ENCODE measurements around the gene CUL4A. TPM values are rescaled to one million over a fixed set of nuclear protein-coding genes. Genes with fewer than 3 reads are reported as not detected.

Gene CUL4A
- total RNA-seq, 4 donors from 2014 or later, result 95.6 to 221 (median 119) TPM

- TF ChIP-seq CTCF (IDR thresholded peaks at IDR 0.05), result no peak
- TF ChIP-seq EP300 (IDR thresholded peaks at IDR 0.05), result no peak
- no peak for TF ChIP-seq POLR2A (IDR thresholded peaks at IDR 0.05)
- no peak for TF ChIP-seq POLR2AphosphoS5 (IDR thresholded peaks at IDR 0.05)
- Histone ChIP-seq H3K36me3 (no peaks in the 10 kb centered on the region), H3K27me3 (peaks cover 8% of the 10 kb centered on the region), H3K27ac (peak overlapping the region; percentile 90), H3K9me3 (no peaks in the 10 kb centered on the region), H3K4me1 (peaks cover 50% of the 10 kb centered on the region), H3K4me3 (peak overlapping the region; percentile 43)
- WGBS, result 6% methylated on average over 22 of the region's 22 CpGs
- DNase-seq (ENCODE audit: low spot score in 2 of 2), result peak in 1 of 2 donors; percentile 81
Measured at GRCh38 chr13:113292021-113292862, 82.8 kb downstream of the CUL4A start.

GRCh38 chr13:113293686-113294085 lies 84.3 kb downstream of the CUL4A start:
- Histone ChIP-seq H3K4me3 (no peak overlapping the region), H3K27ac (no peak overlapping the region)
- 89% methylated on average over 9 of the region's 9 CpGs for WGBS

GRCh38 chr13:113295776-113296175 lies 86.4 kb downstream of the CUL4A start:
- Histone ChIP-seq H3K27ac (no peak overlapping the region), H3K27me3 (no peaks in the 10 kb centered on the region), H3K9me3 (no peaks in the 10 kb centered on the region), H3K4me1 (peaks cover 60% of the 10 kb centered on the region), H3K4me3 (no peak overlapping the region), H3K36me3 (no peaks in the 10 kb centered on the region)
- DNase-seq (ENCODE audit: low spot score in 2 of 2), result no peak
- WGBS, result 85% methylated on average over 6 of the region's 6 CpGs
- TF ChIP-seq EP300 (IDR thresholded peaks at IDR 0.05), result no peak
- no peak for TF ChIP-seq CTCF (IDR thresholded peaks at IDR 0.05)
- TF ChIP-seq POLR2A (IDR thresholded peaks at IDR 0.05), result no peak
- no peak for TF ChIP-seq POLR2AphosphoS5 (IDR thresholded peaks at IDR 0.05)

More at GRCh38 chr13:113293686-113294085, 84.3 kb downstream of the CUL4A start:
- no peak for TF ChIP-seq POLR2A (IDR thresholded peaks at IDR 0.05)
- TF ChIP-seq CTCF (IDR thresholded peaks at IDR 0.05), result no peak
- TF ChIP-seq EP300 (IDR thresholded peaks at IDR 0.05), result no peak
- TF ChIP-seq POLR2AphosphoS5 (IDR thresholded peaks at IDR 0.05), result no peak
- Histone ChIP-seq H3K36me3 (no peaks in the 10 kb centered on the region), H3K9me3 (no peaks in the 10 kb centered on the region), H3K27me3 (peaks cover 8% of the 10 kb centered on the region), H3K4me1 (peaks cover 62% of the 10 kb centered on the region)
- no peak for DNase-seq (ENCODE audit: low spot score in 2 of 2)

GRCh38 chr13:113296823-113297369 lies 87.5 kb downstream of the CUL4A start, which contains the start of gene LAMP1:
TSS of gene LAMP1 (plus strand) at chr13:113297239. CDS start at chr13:113297435, 196 bp downstream.
- DNase-seq (ENCODE audit: low spot score in 2 of 2), result peak; percentile 99
- no peaks in the 10 kb centered on the region for H3K36me3 ChIP-seq
- no peaks in the 10 kb centered on the region for H3K27me3 ChIP-seq
- under 1% methylated on average over 52 of the region's 74 CpGs for WGBS
- H3K4me1 ChIP-seq, result peaks cover 49% of the 10 kb centered on the region
- TF ChIP-seq CTCF (IDR thresholded peaks at IDR 0.05) (no peak), POLR2AphosphoS5 (IDR thresholded peaks at IDR 0.05) (peak; percentile 99 to 100 (median 99)), EP300 (IDR thresholded peaks at IDR 0.05) (peak; percentile 35), POLR2A (IDR thresholded peaks at IDR 0.05) (peak in 1 of 2 donors; percentile 42)
- peak within 1 kb of the TSS; percentile 97 for H3K27ac ChIP-seq
- peak within 1 kb of the TSS; percentile 93 for H3K4me3 ChIP-seq
- no peaks in the 10 kb centered on the region for H3K9me3 ChIP-seq
